ENCODE measurements around the gene CHTF18. TPM values are rescaled to one million over a fixed set of nuclear protein-coding genes. Genes with fewer than 3 reads are reported as not detected.

Gene CHTF18
- total and polyA plus RNA-seq, 9 of the 15 experiments (the other 6 are each of a cell fraction or from before 2014, with no cell fraction given) = 2.5 to 123 (median 17.0) TPM

DNA sequence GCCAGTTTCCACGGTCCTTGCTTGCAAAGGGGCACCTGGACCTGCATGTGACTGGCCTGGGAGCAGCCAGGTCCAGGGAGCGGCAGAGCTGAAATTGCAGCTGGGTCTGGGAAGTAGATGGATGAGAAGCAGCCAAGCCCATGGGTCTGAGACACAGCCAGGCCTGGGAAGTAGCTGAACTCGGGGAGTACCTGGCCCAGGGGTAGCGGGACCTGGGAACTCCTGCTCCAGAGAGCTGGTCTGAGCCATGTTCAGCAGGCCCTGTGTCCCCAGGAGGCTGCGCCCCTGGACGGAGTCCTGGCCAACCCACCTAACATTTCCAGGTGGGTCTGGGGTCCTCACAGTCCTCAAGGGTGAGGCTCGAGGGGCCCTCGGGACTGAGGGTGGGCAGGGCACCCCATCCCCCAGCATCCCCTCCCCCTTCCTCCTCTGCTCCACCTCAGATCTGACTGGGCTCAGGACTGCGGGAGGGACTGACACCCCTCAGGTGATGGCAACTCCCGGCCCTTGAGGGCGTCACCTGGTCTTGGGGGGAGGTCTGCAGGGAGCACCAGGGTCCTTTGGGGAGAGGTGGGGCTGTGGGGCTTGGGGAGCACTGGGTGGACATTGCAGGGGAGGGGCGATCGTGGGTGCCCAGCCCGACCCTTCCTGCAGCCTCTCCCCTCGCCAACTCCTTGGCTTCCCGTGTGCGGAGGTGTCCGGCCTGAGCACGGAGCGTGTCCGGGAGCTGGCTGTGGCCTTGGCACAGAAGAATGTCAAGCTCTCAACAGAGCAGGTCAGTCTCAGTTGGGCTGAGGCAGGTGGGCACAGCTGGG lies 24.8 kb upstream of the CHTF18 start (continued):
- TF ChIP-seq ZNF408 (CRISPR knock-in tag; IDR thresholded peaks at IDR 0.05; ENCODE audit: low read depth) (no peak), ESRRA (IDR thresholded peaks at IDR 0.05; ENCODE audit: borderline replicate concordance, low read depth) (no peak)
- TF ChIP-seq, protein P1, sequence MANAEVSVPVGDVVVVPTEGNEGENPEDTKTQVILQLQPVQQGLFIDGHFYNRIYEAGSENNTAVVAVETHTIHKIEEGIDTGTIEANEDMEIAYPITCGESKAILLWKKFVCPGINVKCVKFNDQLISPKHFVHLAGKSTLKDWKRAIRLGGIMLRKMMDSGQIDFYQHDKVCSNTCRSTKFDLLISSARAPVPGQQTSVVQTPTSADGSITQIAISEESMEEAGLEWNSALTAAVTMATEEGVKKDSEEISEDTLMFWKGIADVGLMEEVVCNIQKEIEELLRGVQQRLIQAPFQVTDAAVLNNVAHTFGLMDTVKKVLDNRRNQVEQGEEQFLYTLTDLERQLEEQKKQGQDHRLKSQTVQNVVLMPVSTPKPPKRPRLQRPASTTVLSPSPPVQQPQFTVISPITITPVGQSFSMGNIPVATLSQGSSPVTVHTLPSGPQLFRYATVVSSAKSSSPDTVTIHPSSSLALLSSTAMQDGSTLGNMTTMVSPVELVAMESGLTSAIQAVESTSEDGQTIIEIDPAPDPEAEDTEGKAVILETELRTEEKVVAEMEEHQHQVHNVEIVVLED (CRISPR knock-in tag; IDR thresholded peaks at IDR 0.05) = no peak

DNA sequence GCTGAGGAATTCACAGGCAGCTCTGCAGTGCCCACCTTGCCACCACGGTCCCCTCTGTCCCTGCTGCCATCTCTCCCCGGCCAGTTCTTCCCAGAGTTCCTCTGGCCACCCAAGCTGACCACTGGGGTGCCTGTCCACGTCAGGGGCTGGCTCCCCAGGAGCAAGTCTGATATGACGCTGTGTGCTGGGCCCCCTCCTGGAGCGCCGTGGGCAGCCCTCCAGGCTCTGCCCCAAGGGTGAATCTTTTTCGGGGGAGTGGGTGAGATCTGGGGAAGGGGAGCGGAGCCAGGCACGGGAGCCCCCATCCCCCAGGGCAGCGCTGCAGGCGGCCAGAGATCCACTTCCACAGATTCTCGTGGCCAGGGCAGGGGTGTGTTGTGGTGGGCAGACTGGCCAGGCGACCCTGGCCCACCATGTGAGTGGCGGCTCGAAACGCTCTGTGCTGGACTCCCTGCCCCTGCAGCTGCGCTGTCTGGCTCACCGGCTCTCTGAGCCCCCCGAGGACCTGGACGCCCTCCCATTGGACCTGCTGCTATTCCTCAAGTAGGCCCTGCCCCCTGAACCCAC lies 24.2 kb upstream of the CHTF18 start:
- H3K9me3 ChIP-seq (replicated peaks; ENCODE audit: control insufficient read depth, insufficient read depth, low read depth, low read length) = no peaks in the 10 kb centered on the region
- H3K27me3 ChIP-seq (ENCODE audit: control insufficient read depth in 2 of 2, insufficient read depth in 2 of 2, low read length in 2 of 2) = peaks cover 0 to 6% of the 10 kb centered on the region in 2 experiments; a peak in 1 of 5 replicates
- H3K4me3 ChIP-seq = no peak overlapping the region
- no peak overlapping the region for H2AFZ ChIP-seq (ENCODE audit: low read depth, low read length)
- CTCF ChIA-PET (ENCODE audit: low intra/inter-chr PET ratio) = no interaction called here
- no peaks in the 10 kb centered on the region for H3K36me3 ChIP-seq (ENCODE audit: control insufficient read depth, insufficient read depth, low read length)
- in situ Hi-C loops (cut with MboI) (no loop called here), intact Hi-C loops (cut with micrococcal nuclease) (no loop called here)
- no peak overlapping the region for H3K4me2 ChIP-seq (ENCODE audit: insufficient read depth, low read length)
- no peaks in the 10 kb centered on the region for H3K9me1 ChIP-seq (ENCODE audit: control insufficient read depth, insufficient read depth, low read length)
- BruUV-seq (replicated peaks) = no TSS peak
- H3K4me1 ChIP-seq (replicated peaks in 1 of 2; ENCODE audit: control insufficient read depth in 2 of 2, insufficient read depth in 2 of 2, low read length in 2 of 2) = peaks cover 0 to 84% of the 10 kb centered on the region in 2 experiments; a peak in 2 of 5 replicates
- TF ChIP-seq ARNT (IDR thresholded peaks at IDR 0.05) (no peak), ATF1 (CRISPR knock-in tag; IDR thresholded peaks at IDR 0.05) (no peak), ATF1 (tag; IDR thresholded peaks at IDR 0.05) (no peak), CBFA2T3 (IDR thresholded peaks at IDR 0.05) (no peak), SMC3 (conservative IDR thresholded peaks at IDR 0.05; ENCODE audit: insufficient read depth, low read depth, low read length) (no peak), MTA2 (IDR thresholded peaks at IDR 0.05; ENCODE audit: low read depth) (no peak), KLF6 (CRISPR knock-in tag; IDR thresholded peaks at IDR 0.05; ENCODE audit: borderline replicate concordance) (no peak), PYGO2 (tag; IDR thresholded peaks at IDR 0.05) (no peak)
- DNase-seq (ENCODE audit: extremely low read depth in 1 of 4, low spot score in 3 of 4) (no peak), FAIRE-seq (no peak), ATAC-seq (no peak)
- 19% methylated on average over 13 of the region's 20 CpGs for WGBS (ENCODE audit: insufficient coverage, low coverage, missing lambda C conversion rate)
- POLR2A ChIA-PET = no interaction called here
- 0 out of 2 replicates have a peak, but pooled peaks cover 3% of the 10 kb centered on the region for H4K20me1 ChIP-seq (replicated peaks; ENCODE audit: control insufficient read depth, insufficient read depth, low read length)
- no peak overlapping the region for H3K27ac ChIP-seq (ENCODE audit: extremely low read depth, low read depth, low read length)
- H3K79me2 ChIP-seq (ENCODE audit: control insufficient read depth, insufficient read depth, low read length) = no peaks in the 10 kb centered on the region
- no peak overlapping the region for H3K9ac ChIP-seq (ENCODE audit: insufficient read depth in 1 of 2, low read depth in 2 of 2, low read length in 2 of 2)
